Trophoblast cell (in vitro differentiated cells and primary cell): ENCODE results near the gene MAPRE3.

Experiments used
- DNase-seq, 2 donors: peaks; one replicate each; pipeline ENCODE4 v3.0.0-alpha.2; 2016
- H2AFZ ChIP-seq: 2 replicates; pipeline ENCODE4 v1.6.1; 2013; ENCODE audit warnings: low read length, moderate library complexity, mild to moderate bottlenecking; ENCODE audit not compliant: insufficient read depth, poor library complexity
- H2AK5ac ChIP-seq: 2 replicates; pipeline ENCODE4 v1.6.1; 2013; ENCODE audit warnings: mild to moderate bottlenecking, low read length
- H2BK120ac ChIP-seq: 2 replicates; pipeline ENCODE4 v1.6.1; 2013; ENCODE audit warnings: low read length, mild to moderate bottlenecking, moderate library complexity; ENCODE audit not compliant: insufficient read depth, poor library complexity
- H2BK12ac ChIP-seq: 2 replicates; pipeline ENCODE4 v1.6.1; 2013; ENCODE audit warnings: mild to moderate bottlenecking, low read length, moderate library complexity
- H2BK5ac ChIP-seq: 2 replicates; pipeline ENCODE4 v1.6.1; 2013; ENCODE audit warnings: low read length, low read depth, moderate library complexity, mild to moderate bottlenecking; ENCODE audit not compliant: poor library complexity
- H3K14ac ChIP-seq: 2 replicates; pipeline ENCODE4 v1.6.1; 2013; ENCODE audit warnings: mild to moderate bottlenecking, low read length
- H3K18ac ChIP-seq: 2 replicates; pipeline ENCODE4 v1.6.1; 2013; ENCODE audit warnings: mild to moderate bottlenecking, low read length
- H3K23ac ChIP-seq: 2 replicates; pipeline ENCODE4 v1.6.1; 2013; ENCODE audit warnings: low read length
- H3K27ac ChIP-seq: 2 replicates; pipeline ENCODE4 v1.5.1; 2013; ENCODE audit warnings: low read depth, mild to moderate bottlenecking, inconsistent platforms, low read length, moderate library complexity
- H3K27me3 ChIP-seq: 2 replicates; pipeline ENCODE4 v1.6.1; 2013; ENCODE audit warnings: inconsistent platforms, mild to moderate bottlenecking, low read length, moderate library complexity; ENCODE audit not compliant: insufficient read depth
- H3K36me3 ChIP-seq, 2 experiments: 1 replicate in 1 of 2; 2 replicates in 1 of 2; pipeline ENCODE4 v1.6.1; 2013; ENCODE audit warnings: low read length in 2 of 2, mild to moderate bottlenecking in 2 of 2, moderate library complexity in 1 of 2; ENCODE audit not compliant: insufficient read depth in 2 of 2, control insufficient read depth in 1 of 2
- H3K4ac ChIP-seq: 2 replicates; pipeline ENCODE4 v1.6.1; 2013; ENCODE audit warnings: low read depth, mild to moderate bottlenecking, low read length, moderate library complexity
- H3K4me1 ChIP-seq, 2 experiments: 1 replicate in 1 of 2; 2 replicates in 1 of 2; pipeline ENCODE4 v1.6.1; 2013; ENCODE audit warnings: low read length in 2 of 2, mild to moderate bottlenecking in 2 of 2, moderate library complexity in 1 of 2; ENCODE audit not compliant: insufficient read depth in 2 of 2, control insufficient read depth in 1 of 2
- H3K4me2 ChIP-seq: 2 replicates; pipeline ENCODE4 v1.6.1; 2013; ENCODE audit warnings: inconsistent platforms, mild to moderate bottlenecking, low read length, moderate library complexity
- H3K4me3 ChIP-seq: 2 replicates; pipeline ENCODE4 v1.5.1; 2013; ENCODE audit warnings: mild to moderate bottlenecking, low read depth, low read length, inconsistent platforms
- H3K79me1 ChIP-seq: one replicate; pipeline ENCODE4 v1.6.1; 2013; ENCODE audit warnings: low read length
- H3K79me2 ChIP-seq: 2 replicates; pipeline ENCODE4 v1.6.1; 2013; ENCODE audit warnings: low read length, mild to moderate bottlenecking; ENCODE audit not compliant: control insufficient read depth, insufficient read depth, poor library complexity
- H3K9ac ChIP-seq: 2 replicates; pipeline ENCODE4 v1.6.1; 2013; ENCODE audit warnings: mild to moderate bottlenecking, low read length
- H3K9me3 ChIP-seq: 2 replicates; pipeline ENCODE4 v1.6.1; 2013; ENCODE audit warnings: low read depth, mild to moderate bottlenecking, control low read depth, inconsistent platforms, low read length; ENCODE audit not compliant: insufficient read depth
- H4K12ac ChIP-seq: 2 replicates; pipeline ENCODE4 v1.6.1; 2013; ENCODE audit warnings: low read depth, mild to moderate bottlenecking, low read length, moderate library complexity
- H4K8ac ChIP-seq: 2 replicates; pipeline ENCODE4 v1.6.1; 2013; ENCODE audit warnings: low read depth, mild to moderate bottlenecking, low read length, moderate library complexity
- H4K91ac ChIP-seq: one replicate; pipeline ENCODE4 v1.6.1; 2013; ENCODE audit warnings: low read depth, mild to moderate bottlenecking, low read length, moderate library complexity
- WGBS: extraction: QIAGEN DNeasy Blood & Tissue Kit; methylation state at CpG from one replicate; pipeline ENCODE4 v1.1.7; 2013; ENCODE audit warnings: missing lambda C conversion rate; ENCODE audit not compliant: insufficient read length, insufficient coverage; ENCODE audit errors: extremely low coverage; 5-methylcytosine and 5-hydroxymethylcytosine counted together

MAPRE3 gene

DNA sequence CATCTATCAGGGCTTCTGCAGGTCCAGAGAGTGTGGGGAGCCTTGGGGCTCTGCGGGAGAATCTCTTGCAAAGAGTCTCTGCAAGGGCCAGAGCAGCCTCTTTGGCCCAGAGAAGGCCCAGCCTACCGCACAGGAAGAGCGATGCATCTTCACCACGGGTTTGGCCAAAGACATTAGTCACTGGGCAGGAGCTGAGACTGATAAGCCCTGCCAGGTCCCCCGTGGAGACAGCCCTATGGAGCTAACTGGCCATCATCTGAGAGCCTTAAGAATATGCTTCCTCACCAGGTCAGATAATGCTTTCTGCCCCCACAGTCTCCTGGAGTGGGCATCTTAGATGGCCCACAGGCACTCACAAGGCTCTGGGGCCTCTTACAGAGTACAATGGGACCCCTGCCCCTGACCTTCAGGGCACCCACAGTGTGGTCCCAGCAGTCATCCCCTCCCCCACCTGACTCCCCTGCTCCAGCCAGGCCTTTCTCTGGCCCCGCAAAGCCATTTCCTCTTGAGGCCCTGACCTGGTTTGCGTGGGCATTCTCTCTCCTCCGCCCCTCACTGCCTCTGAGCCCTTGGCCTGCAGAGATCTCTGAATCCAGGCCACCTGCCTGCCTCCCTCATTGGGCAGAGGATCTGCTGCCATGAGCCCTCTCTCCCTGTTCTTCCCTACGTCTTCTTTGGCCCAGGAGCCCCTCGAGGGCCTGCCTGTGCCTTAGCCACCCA is 31.9 kb upstream of the MAPRE3 start:
- H3K9ac ChIP-seq: no peak overlapping the region
- no peak overlapping the region for H3K14ac ChIP-seq
- no peak overlapping the region for H2AFZ ChIP-seq
- no peaks in the 10 kb centered on the region for H3K27me3 ChIP-seq
- H3K4me3 ChIP-seq: no peak overlapping the region
- WGBS: no CpG with 5 or more reads among the region's 10 CpGs
- H3K79me1 ChIP-seq: no peaks in the 10 kb centered on the region
- no peak overlapping the region for H3K27ac ChIP-seq
- H2BK12ac ChIP-seq: no peak overlapping the region
- H4K12ac ChIP-seq: no peak overlapping the region
- no peaks in the 10 kb centered on the region for H3K9me3 ChIP-seq
- no peak overlapping the region for H3K4ac ChIP-seq
- no peaks in the 10 kb centered on the region for H3K36me3 ChIP-seq
- no peak overlapping the region for H2BK120ac ChIP-seq
- no peak overlapping the region for H4K8ac ChIP-seq
- H3K18ac ChIP-seq: no peak overlapping the region
- H4K91ac ChIP-seq: no peak overlapping the region
- DNase-seq: no peak
- H3K4me1 ChIP-seq: no peaks in the 10 kb centered on the region
- no peak overlapping the region for H3K4me2 ChIP-seq
- no peaks in the 10 kb centered on the region for H3K79me2 ChIP-seq
- H2AK5ac ChIP-seq: no peak overlapping the region
- no peak overlapping the region for H3K23ac ChIP-seq
- H2BK5ac ChIP-seq: no peak overlapping the region

DNA sequence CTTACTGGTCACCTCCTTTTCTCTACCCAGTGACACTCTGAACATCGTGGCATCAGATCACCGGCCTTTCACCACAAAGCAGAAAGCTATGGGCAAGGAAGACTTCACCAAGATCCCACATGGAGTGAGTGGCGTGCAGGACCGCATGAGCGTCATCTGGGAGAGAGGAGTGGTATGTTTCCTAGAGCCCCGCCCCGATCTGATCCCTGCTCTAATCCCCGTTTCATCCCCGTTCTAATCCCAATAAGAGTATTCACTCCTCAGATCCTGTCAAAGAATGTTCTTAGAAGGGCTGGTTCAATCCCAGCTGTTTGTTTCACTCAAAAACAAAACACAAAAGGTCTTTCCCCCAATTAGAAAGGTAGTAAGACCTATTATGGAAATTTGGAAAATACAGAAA is 30.4 kb upstream of the MAPRE3 start:
- Histone ChIP-seq H3K4me2 (no peak overlapping the region), H4K8ac (no peak overlapping the region), H2BK5ac (no peak overlapping the region), H2BK120ac (no peak overlapping the region), H3K4ac (no peak overlapping the region), H4K91ac (no peak overlapping the region), H4K12ac (no peak overlapping the region), H3K27me3 (no peaks in the 10 kb centered on the region), H2AFZ (no peak overlapping the region), H2BK12ac (no peak overlapping the region), H3K36me3 (no peaks in the 10 kb centered on the region), H3K9me3 (peaks cover 1% of the 10 kb centered on the region), H3K23ac (no peak overlapping the region), H3K79me1 (no peaks in the 10 kb centered on the region), H3K18ac (no peak overlapping the region), H3K14ac (no peak overlapping the region), H3K79me2 (no peaks in the 10 kb centered on the region), H2AK5ac (no peak overlapping the region), H3K4me3 (no peak overlapping the region), H3K27ac (no peak overlapping the region), H3K4me1 (no peaks in the 10 kb centered on the region), H3K9ac (peak overlapping the region; percentile 49)
- WGBS: no CpG with 5 or more reads among the region's 9 CpGs
- no peak for DNase-seq

GRCh38 chr2:26941486-26941885 is 29.0 kb upstream of the MAPRE3 start:
- peak; percentile 27 to 47 for DNase-seq
- Histone ChIP-seq H3K79me1 (no peaks in the 10 kb centered on the region), H3K79me2 (no peaks in the 10 kb centered on the region), H3K27me3 (no peaks in the 10 kb centered on the region), H3K4me3 (no peak overlapping the region), H2AFZ (no peak overlapping the region), H3K4me1 (no peaks in the 10 kb centered on the region), H3K18ac (no peak overlapping the region), H4K12ac (no peak overlapping the region), H4K91ac (no peak overlapping the region), H2AK5ac (no peak overlapping the region), H3K14ac (no peak overlapping the region), H2BK120ac (no peak overlapping the region), H3K23ac (no peak overlapping the region), H3K9me3 (peaks cover 1% of the 10 kb centered on the region), H4K8ac (no peak overlapping the region), H2BK12ac (no peak overlapping the region), H2BK5ac (no peak overlapping the region), H3K36me3 (no peaks in the 10 kb centered on the region), H3K27ac (no peak overlapping the region), H3K4ac (no peak overlapping the region), H3K9ac (no peak overlapping the region), H3K4me2 (no peak overlapping the region)
- WGBS: no CpG with 5 or more reads among the region's 3 CpGs

DNA sequence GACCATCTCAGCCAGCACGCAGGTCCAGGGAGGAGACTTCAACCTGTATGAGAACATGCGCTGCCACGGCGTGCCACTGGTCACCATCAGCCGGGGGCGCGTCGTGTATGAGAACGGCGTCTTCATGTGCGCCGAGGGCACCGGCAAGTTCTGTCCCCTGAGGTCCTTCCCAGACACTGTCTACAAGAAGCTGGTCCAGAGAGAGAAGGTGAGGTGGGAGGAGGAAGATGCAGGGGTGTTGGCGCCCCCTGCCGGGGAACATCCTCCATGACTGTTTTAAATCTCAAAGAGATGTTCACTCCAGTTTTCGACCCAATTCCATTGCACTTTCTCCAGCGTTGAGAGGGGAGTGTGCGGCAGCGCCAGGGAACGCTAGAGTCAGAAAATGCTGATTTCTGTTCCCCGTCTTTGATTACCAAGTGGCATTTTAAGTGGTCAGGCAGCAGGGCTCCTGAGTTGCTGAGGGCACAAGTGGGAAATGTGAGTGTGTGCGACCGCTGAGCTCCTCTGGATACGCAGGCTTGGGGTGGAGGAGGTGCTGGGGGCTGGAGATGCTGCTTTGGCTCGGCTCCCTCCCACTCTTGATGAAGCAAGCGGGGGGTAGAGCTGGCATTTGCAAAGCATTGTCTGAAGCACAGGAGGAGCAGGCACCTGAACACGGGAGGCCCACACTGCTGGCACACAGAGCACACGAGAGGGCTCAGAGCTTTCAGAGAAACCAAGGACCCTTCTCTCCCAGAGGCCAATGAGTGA is 27.7 kb upstream of the MAPRE3 start:
- Histone ChIP-seq H4K8ac (no peak overlapping the region), H2BK5ac (no peak overlapping the region), H3K79me1 (no peaks in the 10 kb centered on the region), H3K4me3 (no peak overlapping the region), H2BK12ac (no peak overlapping the region), H4K12ac (no peak overlapping the region), H2BK120ac (no peak overlapping the region), H3K79me2 (no peaks in the 10 kb centered on the region), H2AFZ (no peak overlapping the region), H3K4me2 (no peak overlapping the region), H3K14ac (no peak overlapping the region), H3K4ac (no peak overlapping the region), H3K27ac (no peak overlapping the region), H3K18ac (no peak overlapping the region), H3K23ac (no peak overlapping the region), H2AK5ac (no peak overlapping the region), H3K4me1 (no peaks in the 10 kb centered on the region), H3K27me3 (no peaks in the 10 kb centered on the region), H3K9me3 (peaks cover 1% of the 10 kb centered on the region), H3K9ac (no peak overlapping the region), H3K36me3 (no peaks in the 10 kb centered on the region), H4K91ac (no peak overlapping the region)
- no CpG with 5 or more reads among the region's 28 CpGs for WGBS
- peak; percentile 55 to 73 for DNase-seq
